Measurements from ENCODE around the gene SAMD13. TPM values are rescaled to one million over a fixed set of nuclear protein-coding genes. Genes with fewer than 3 reads are reported as not detected.

Gene SAMD13
- total RNA-seq, 1 donor from 2014 or later = 1.6 TPM

- peaks cover 5% of the 10 kb centered on the region for H3K4me1 ChIP-seq
- intact Hi-C loops (cut with DNase I) = no loop called here
- H3K9me3 ChIP-seq = no peaks in the 10 kb centered on the region
- H3K27me3 ChIP-seq = no peaks in the 10 kb centered on the region
- H3K27ac ChIP-seq = no peak overlapping the region
- H3K36me3 ChIP-seq = no peaks in the 10 kb centered on the region
- ATAC-seq (no peak), DNase-seq (no peak)
- TF ChIP-seq CTCF (IDR thresholded peaks at IDR 0.05) = no peak
- no peak overlapping the region for H3K4me3 ChIP-seq
These were observed 74.7 kb downstream of the SAMD13 start for GRCh38 chr1:84376000-84376910.

GRCh38 chr1:84377480-84378095 is 76.1 kb downstream of the SAMD13 start:
- DNase-seq (no peak), ATAC-seq (no peak)
- Histone ChIP-seq H3K4me3 (no peak overlapping the region), H3K27ac (no peak overlapping the region), H3K9me3 (no peaks in the 10 kb centered on the region), H3K4me1 (peaks cover 5% of the 10 kb centered on the region), H3K27me3 (no peaks in the 10 kb centered on the region), H3K36me3 (no peaks in the 10 kb centered on the region)
- intact Hi-C loops (cut with DNase I) = no loop called here
- TF ChIP-seq CTCF (IDR thresholded peaks at IDR 0.05) = no peak

- DNase-seq = no peak
- intact Hi-C loops (cut with DNase I) = no loop called here
These were observed 77.8 kb downstream of the SAMD13 start for GRCh38 chr1:84379138-84379916.

GRCh38 chr1:84379917-84380180 is 78.3 kb downstream of the SAMD13 start:
- no peak for TF ChIP-seq CTCF (IDR thresholded peaks at IDR 0.05)
- ATAC-seq = no peak
- DNase-seq = no peak
- Histone ChIP-seq H3K9me3 (no peaks in the 10 kb centered on the region), H3K4me3 (no peak overlapping the region), H3K27ac (no peak overlapping the region), H3K36me3 (no peaks in the 10 kb centered on the region), H3K4me1 (peaks cover 5% of the 10 kb centered on the region), H3K27me3 (no peaks in the 10 kb centered on the region)
- intact Hi-C loops (cut with DNase I) = no loop called here

More at GRCh38 chr1:84379138-84379916, 77.8 kb downstream of the SAMD13 start:
- Histone ChIP-seq H3K9me3 (no peaks in the 10 kb centered on the region), H3K4me3 (no peak overlapping the region), H3K27ac (no peak overlapping the region), H3K36me3 (no peaks in the 10 kb centered on the region), H3K4me1 (peaks cover 5% of the 10 kb centered on the region), H3K27me3 (no peaks in the 10 kb centered on the region)
- TF ChIP-seq CTCF (IDR thresholded peaks at IDR 0.05) = no peak
- ATAC-seq = peak; percentile 42

- Histone ChIP-seq H3K4me1 (peaks cover 5% of the 10 kb centered on the region), H3K27me3 (no peaks in the 10 kb centered on the region), H3K27ac (no peak overlapping the region), H3K36me3 (no peaks in the 10 kb centered on the region), H3K4me3 (no peak overlapping the region), H3K9me3 (no peaks in the 10 kb centered on the region)
- ATAC-seq (no peak), DNase-seq (no peak)
- TF ChIP-seq CTCF (IDR thresholded peaks at IDR 0.05) = no peak
- intact Hi-C loops (cut with DNase I) = no loop called here
These were observed 80.6 kb downstream of the SAMD13 start for GRCh38 chr1:84382127-84382526.
